Measurements from ENCODE around the gene WLS. TPM values are rescaled to one million over a fixed set of nuclear protein-coding genes. Genes with fewer than 3 reads are reported as not detected.
A peak's percentile ranks its signal among the peaks of the same experiment; 100 is the strongest.

The WLS gene
- total and polyA plus RNA-seq, 4 experiments from 2014 or later = not detected

DNA sequence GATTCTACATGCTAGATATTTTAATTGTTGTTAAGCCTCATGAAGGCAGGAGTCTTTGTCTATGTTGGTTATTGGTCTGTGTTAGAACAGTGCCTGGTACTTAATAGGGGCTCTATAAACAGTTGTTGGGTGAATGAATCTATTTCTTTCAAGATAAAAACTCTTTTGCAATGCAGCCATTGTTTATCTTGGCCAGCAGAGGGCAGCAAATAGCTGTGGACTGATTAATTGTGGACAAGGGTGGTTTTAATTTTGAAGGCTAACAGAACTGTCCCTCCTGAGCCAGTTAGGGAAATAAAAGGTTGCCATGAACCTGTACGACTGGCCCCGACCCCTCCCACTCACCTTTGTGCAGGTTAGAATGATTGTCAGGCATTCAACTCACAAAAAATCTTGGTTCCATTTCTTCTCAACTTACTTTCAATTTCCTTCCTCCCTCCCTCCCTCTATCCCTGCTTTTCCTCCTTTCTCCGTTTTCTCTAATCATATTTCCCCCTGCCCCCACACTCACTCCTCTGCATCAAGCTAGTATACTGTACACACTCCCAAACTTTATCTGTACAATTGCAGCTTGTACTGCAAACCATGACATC is 115.6 kb downstream of the WLS start:
- POLR2A ChIA-PET (ENCODE audit: partially characterized antibody) = no interaction called here
- H3K4me3 ChIP-seq (ENCODE audit: low read length in 2 of 2) = no peak overlapping the region
- CTCF ChIA-PET (ENCODE audit: partially characterized antibody) = interaction anchor here (0.8 to 3.9 kb wide), 16 partner anchors 9 to 1622 kb away, joined by 3 to 42 read pairs (median 4); no protein-coding TSS in a partner anchor

DNA sequence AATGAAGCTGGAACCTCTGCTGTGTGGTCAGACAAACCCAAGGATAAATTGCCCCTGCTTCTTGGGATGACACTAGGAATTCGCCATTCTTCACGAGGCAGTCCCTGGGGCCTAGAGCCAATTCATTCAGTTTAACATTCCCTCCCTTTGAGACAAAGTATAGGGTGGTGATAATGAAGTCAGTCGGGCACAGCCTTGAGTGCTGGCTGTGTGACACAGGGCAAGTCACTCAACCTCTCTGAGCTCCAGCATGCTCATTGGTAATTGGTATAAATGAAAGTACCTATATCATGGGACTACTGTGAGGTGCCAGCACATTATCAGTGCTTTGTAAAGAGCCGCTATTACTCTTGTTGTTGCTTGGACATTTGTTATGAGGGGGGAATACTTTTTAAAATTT is 117.0 kb downstream of the WLS start:
- Histone ChIP-seq H3K27me3 (ENCODE audit: insufficient read depth, low read length) (no peaks in the 10 kb centered on the region), H3K36me3 (ENCODE audit: insufficient read depth, low read length) (no peaks in the 10 kb centered on the region), H3K27ac (ENCODE audit: low read depth, low read length) (no peak overlapping the region), H3K4me3 (ENCODE audit: low read length in 2 of 2) (no peak overlapping the region), H3K4me1 (ENCODE audit: insufficient read depth, low read length) (no peaks in the 10 kb centered on the region), H3K9me3 (ENCODE audit: control insufficient read depth in 1 of 2, low read length in 2 of 2) (no peaks in the 10 kb centered on the region)
- H3K4me1 Mint-ChIP-seq = peaks cover 3 to 9% (median 5%) of the 10 kb centered on the region in 4 donors
- intact Hi-C loops (cut with micrococcal nuclease) = no loop called here
- DNase-seq = no peak
- H3K9me3 Mint-ChIP-seq = no peaks in the 10 kb centered on the region
- H3K36me3 Mint-ChIP-seq = no peaks in the 10 kb centered on the region
- no peak overlapping the region for H3K27ac Mint-ChIP-seq
- H3K4me3 Mint-ChIP-seq = no peak overlapping the region
- CTCF ChIA-PET (ENCODE audit: partially characterized antibody) = interaction anchor here (1.1 to 3.9 kb wide), 5 partner anchors 8 to 77 kb away, joined by 3 to 42 read pairs (median 4); no protein-coding TSS in a partner anchor
- POLR2A ChIA-PET (ENCODE audit: partially characterized antibody) = no interaction called here
- peaks cover 0 to 9% of the 10 kb centered on the region in 2 donors for H3K27me3 Mint-ChIP-seq

More for the DNA sequence above, 115.6 kb downstream of the WLS start:
- no peaks in the 10 kb centered on the region for H3K36me3 Mint-ChIP-seq
- no peak overlapping the region for H3K27ac ChIP-seq (ENCODE audit: low read depth, low read length)
- H3K9me3 ChIP-seq (ENCODE audit: control insufficient read depth in 1 of 2, low read length in 2 of 2) = no peaks in the 10 kb centered on the region
- peak in 4 of 5 donors; percentile 13 to 21 (median 18) for DNase-seq
- peaks cover 0 to 5% of the 10 kb centered on the region in 2 donors for H3K27me3 Mint-ChIP-seq
- H3K27ac Mint-ChIP-seq = peak overlapping the region in 1 of 7 donors; percentile 33
- no peaks in the 10 kb centered on the region for H3K4me1 ChIP-seq (ENCODE audit: insufficient read depth, low read length)
- H3K4me3 Mint-ChIP-seq = peak overlapping the region in 6 of 8 donors; percentile 6 to 64 (median 58)
- no peaks in the 10 kb centered on the region for H3K9me3 Mint-ChIP-seq
- intact Hi-C loops (cut with micrococcal nuclease) = no loop called here
- no peaks in the 10 kb centered on the region for H3K27me3 ChIP-seq (ENCODE audit: insufficient read depth, low read length)
- no peaks in the 10 kb centered on the region for H3K36me3 ChIP-seq (ENCODE audit: insufficient read depth, low read length)
- peaks cover 3 to 9% (median 5%) of the 10 kb centered on the region in 4 donors for H3K4me1 Mint-ChIP-seq

DNA sequence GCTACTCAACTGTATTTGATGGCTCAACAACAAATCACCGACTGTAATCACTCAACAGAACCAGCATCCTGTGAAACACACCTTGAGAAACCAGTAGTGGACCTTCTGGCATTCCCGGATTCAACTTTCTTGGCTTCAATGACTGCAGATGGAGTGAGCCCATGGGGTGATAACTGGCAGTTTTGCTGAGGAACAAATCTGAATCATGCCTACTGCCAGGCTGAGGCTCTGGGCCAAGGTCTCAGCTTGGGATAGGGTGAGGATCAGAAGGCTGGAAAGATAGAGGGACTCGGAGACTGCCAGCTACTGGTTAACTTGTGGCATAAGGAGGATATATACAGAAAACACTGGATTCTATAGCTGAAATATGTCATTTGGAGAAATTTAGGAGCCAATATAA is 118.4 kb downstream of the WLS start:
- DNase-seq = no peak
- POLR2A ChIA-PET (ENCODE audit: partially characterized antibody) = no interaction called here
- Histone ChIP-seq H3K4me1 (ENCODE audit: insufficient read depth, low read length) (no peaks in the 10 kb centered on the region), H3K27me3 (ENCODE audit: insufficient read depth, low read length) (no peaks in the 10 kb centered on the region), H3K36me3 (ENCODE audit: insufficient read depth, low read length) (no peaks in the 10 kb centered on the region), H3K27ac (ENCODE audit: low read depth, low read length) (no peak overlapping the region), H3K4me3 (ENCODE audit: low read length in 2 of 2) (no peak overlapping the region), H3K9me3 (ENCODE audit: control insufficient read depth in 1 of 2, low read length in 2 of 2) (no peaks in the 10 kb centered on the region)
- intact Hi-C loops (cut with micrococcal nuclease) = no loop called here
- H3K4me3 Mint-ChIP-seq = no peak overlapping the region
- no peak overlapping the region for H3K27ac Mint-ChIP-seq
- H3K4me1 Mint-ChIP-seq = peaks cover 3 to 9% (median 5%) of the 10 kb centered on the region in 4 donors
- peaks cover 0 to 9% of the 10 kb centered on the region in 2 donors for H3K27me3 Mint-ChIP-seq
- H3K36me3 Mint-ChIP-seq = no peaks in the 10 kb centered on the region
- H3K9me3 Mint-ChIP-seq = peaks cover 0 to 2% (median 0%) of the 10 kb centered on the region in 8 donors
- CTCF ChIA-PET (ENCODE audit: partially characterized antibody) = interaction anchor here (0.9 to 1.3 kb wide), 2 partner anchors 16 to 28 kb away, joined by 3 read pairs; no protein-coding TSS in a partner anchor

GRCh38 chr1:68112835-68113243 is 119.5 kb downstream of the WLS start:
- no peaks in the 10 kb centered on the region for H3K36me3 ChIP-seq (ENCODE audit: insufficient read depth, low read length)
- CTCF ChIA-PET (ENCODE audit: partially characterized antibody) = no interaction called here
- no peak overlapping the region for H3K27ac Mint-ChIP-seq
- no peak overlapping the region for H3K4me3 ChIP-seq (ENCODE audit: low read length in 2 of 2)
- no peak for DNase-seq
- no peaks in the 10 kb centered on the region for H3K36me3 Mint-ChIP-seq
- H3K4me1 Mint-ChIP-seq = peaks cover 3 to 9% (median 5%) of the 10 kb centered on the region in 4 donors
- intact Hi-C loops (cut with micrococcal nuclease) = no loop called here
- H3K4me1 ChIP-seq (ENCODE audit: insufficient read depth, low read length) = no peaks in the 10 kb centered on the region
- H3K9me3 Mint-ChIP-seq = peaks cover 0 to 2% (median 0%) of the 10 kb centered on the region in 8 donors
- POLR2A ChIA-PET (ENCODE audit: partially characterized antibody) = no interaction called here
- H3K27me3 ChIP-seq (ENCODE audit: insufficient read depth, low read length) = no peaks in the 10 kb centered on the region
- no peaks in the 10 kb centered on the region for H3K9me3 ChIP-seq (ENCODE audit: control insufficient read depth in 1 of 2, low read length in 2 of 2)
- no peak overlapping the region for H3K4me3 Mint-ChIP-seq
- H3K27ac ChIP-seq (ENCODE audit: low read depth, low read length) = no peak overlapping the region
- H3K27me3 Mint-ChIP-seq = peaks cover 0 to 9% of the 10 kb centered on the region in 2 donors

DNA sequence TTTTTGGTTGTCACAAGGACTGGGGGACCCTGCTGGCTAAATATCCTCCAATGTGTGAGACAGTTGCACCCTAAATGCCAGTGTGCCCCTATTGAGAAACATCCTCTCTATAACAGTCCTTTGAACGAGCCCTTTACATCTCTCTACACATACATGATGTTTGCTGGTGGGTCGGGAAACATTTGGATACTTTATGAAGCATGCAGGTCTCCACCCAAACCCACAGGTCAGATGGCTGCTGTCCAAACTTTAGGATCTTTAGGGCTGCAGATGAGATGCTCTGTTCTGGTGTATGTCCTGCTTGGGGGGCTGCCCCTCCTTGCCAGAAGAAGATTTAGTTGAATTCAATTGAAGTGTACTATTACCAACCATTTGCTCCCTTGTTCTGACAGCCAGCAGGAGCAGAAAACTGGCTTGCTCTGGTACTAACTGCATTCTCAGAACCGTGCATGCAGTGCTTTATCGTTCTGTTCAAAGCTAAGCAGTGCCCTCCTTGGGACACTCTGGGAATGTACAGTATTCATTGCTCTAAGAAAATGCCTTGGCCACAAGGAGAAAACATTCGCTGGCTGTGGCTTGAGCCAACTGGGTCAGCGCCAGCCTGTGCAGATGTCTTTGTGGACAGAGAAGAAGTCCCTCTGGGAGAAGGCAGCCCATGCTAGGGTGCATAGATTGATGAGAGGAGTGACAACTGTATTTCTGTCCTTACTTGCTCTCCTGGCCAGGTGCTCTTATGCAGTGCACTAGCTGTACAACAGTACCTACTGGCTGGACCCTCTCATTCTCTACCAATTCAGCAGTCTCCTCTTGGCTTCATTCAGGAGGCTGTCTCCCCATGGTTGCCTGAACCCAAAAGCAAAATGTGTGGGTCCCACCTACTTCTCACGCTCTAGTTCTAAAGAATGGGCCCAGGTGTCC is 120.5 kb downstream of the WLS start:
- POLR2A ChIA-PET (ENCODE audit: partially characterized antibody) = no interaction called here
- Histone ChIP-seq H3K36me3 (ENCODE audit: insufficient read depth, low read length) (no peaks in the 10 kb centered on the region), H3K4me3 (ENCODE audit: low read length in 2 of 2) (no peak overlapping the region), H3K27ac (ENCODE audit: low read depth, low read length) (no peak overlapping the region), H3K9me3 (ENCODE audit: control insufficient read depth in 1 of 2, low read length in 2 of 2) (no peaks in the 10 kb centered on the region), H3K4me1 (ENCODE audit: insufficient read depth, low read length) (no peaks in the 10 kb centered on the region), H3K27me3 (ENCODE audit: insufficient read depth, low read length) (no peaks in the 10 kb centered on the region)
- DNase-seq = no peak
- CTCF ChIA-PET (ENCODE audit: partially characterized antibody) = no interaction called here
- Mint-ChIP-seq H3K36me3 (no peaks in the 10 kb centered on the region), H3K4me3 (no peak overlapping the region), H3K4me1 (peaks cover 0 to 4% (median 1%) of the 10 kb centered on the region in 4 donors), H3K9me3 (peaks cover 0 to 2% (median 0%) of the 10 kb centered on the region in 8 donors), H3K27me3 (peaks cover 0 to 7% of the 10 kb centered on the region in 2 donors), H3K27ac (no peak overlapping the region)
- intact Hi-C loops (cut with micrococcal nuclease) = no loop called here

GRCh38 chr1:68107771-68108170 is 124.6 kb downstream of the WLS start:
- Histone ChIP-seq H3K36me3 (ENCODE audit: insufficient read depth, low read length) (no peaks in the 10 kb centered on the region), H3K4me1 (ENCODE audit: insufficient read depth, low read length) (no peaks in the 10 kb centered on the region), H3K27me3 (ENCODE audit: insufficient read depth, low read length) (no peaks in the 10 kb centered on the region), H3K9me3 (ENCODE audit: control insufficient read depth in 1 of 2, low read length in 2 of 2) (no peaks in the 10 kb centered on the region), H3K4me3 (ENCODE audit: low read length in 2 of 2) (no peak overlapping the region), H3K27ac (ENCODE audit: low read depth, low read length) (no peak overlapping the region)
- H3K27me3 Mint-ChIP-seq = peaks cover 5 to 9% of the 10 kb centered on the region in 2 donors
- no peak overlapping the region for H3K27ac Mint-ChIP-seq
- DNase-seq = no peak
- H3K4me1 Mint-ChIP-seq = no peaks in the 10 kb centered on the region
- H3K4me3 Mint-ChIP-seq = no peak overlapping the region
- ChIA-PET POLR2A (ENCODE audit: partially characterized antibody) (no interaction called here), CTCF (ENCODE audit: partially characterized antibody) (interaction anchor here (1.4 to 3.2 kb wide), 3 partner anchors 10 to 12 kb away, joined by 4 to 42 read pairs (median 4); no protein-coding TSS in a partner anchor)
- intact Hi-C loops (cut with micrococcal nuclease) = no loop called here
- no peaks in the 10 kb centered on the region for H3K36me3 Mint-ChIP-seq
- H3K9me3 Mint-ChIP-seq = peaks cover 0 to 2% (median 0%) of the 10 kb centered on the region in 8 donors

DNA sequence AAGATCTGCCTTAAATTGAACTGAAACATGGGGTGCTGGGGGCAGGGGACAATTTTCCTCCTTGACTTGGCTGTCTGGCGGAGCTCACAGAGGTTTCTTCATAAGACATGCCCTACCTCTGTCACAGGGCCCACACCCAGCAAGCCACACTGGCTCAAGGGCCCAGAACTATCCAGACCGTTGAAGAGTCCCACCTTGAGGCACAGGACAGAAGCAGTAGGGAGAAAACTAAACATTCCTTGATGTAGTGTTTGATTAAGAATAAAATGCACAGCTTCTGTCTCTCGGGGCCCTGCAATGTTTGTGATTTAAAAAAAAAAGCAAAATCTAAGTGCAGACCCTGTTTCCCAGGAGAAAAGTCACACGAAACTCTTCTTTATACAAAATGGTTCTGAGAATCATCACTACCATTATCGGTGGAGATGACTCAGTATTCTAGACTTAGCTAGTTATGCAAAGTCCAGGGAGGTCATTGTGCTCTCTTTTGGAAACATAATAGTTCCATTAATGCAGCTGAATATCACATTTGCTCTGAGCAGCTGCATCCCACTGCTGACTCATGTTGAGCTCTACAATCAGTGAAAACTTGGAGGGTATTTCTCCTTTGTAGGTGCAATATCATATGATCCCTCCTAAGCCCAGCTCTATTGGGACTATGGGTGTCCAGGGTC is 128.3 kb downstream of the WLS start:
- H3K27me3 ChIP-seq (ENCODE audit: insufficient read depth, low read length) = no peaks in the 10 kb centered on the region
- CTCF ChIA-PET (ENCODE audit: partially characterized antibody) = interaction anchor here (1.1 to 1.2 kb wide), 3 partner anchors 11 to 13 kb away, joined by 4 to 6 read pairs (median 4); no protein-coding TSS in a partner anchor
- H3K36me3 ChIP-seq (ENCODE audit: insufficient read depth, low read length) = no peaks in the 10 kb centered on the region
- H3K4me3 ChIP-seq (ENCODE audit: low read length in 2 of 2) = no peak overlapping the region
- peaks cover 12 to 13% of the 10 kb centered on the region in 2 donors for H3K27me3 Mint-ChIP-seq
- no peak overlapping the region for H3K4me3 Mint-ChIP-seq
- DNase-seq = no peak
- H3K4me1 Mint-ChIP-seq = no peaks in the 10 kb centered on the region
- H3K9me3 Mint-ChIP-seq = no peaks in the 10 kb centered on the region
- H3K27ac ChIP-seq (ENCODE audit: low read depth, low read length) = no peak overlapping the region
- POLR2A ChIA-PET (ENCODE audit: partially characterized antibody) = no interaction called here
- no peaks in the 10 kb centered on the region for H3K9me3 ChIP-seq (ENCODE audit: control insufficient read depth in 1 of 2, low read length in 2 of 2)
- no peaks in the 10 kb centered on the region for H3K4me1 ChIP-seq (ENCODE audit: insufficient read depth, low read length)
- H3K36me3 Mint-ChIP-seq = no peaks in the 10 kb centered on the region
- H3K27ac Mint-ChIP-seq = no peak overlapping the region
- intact Hi-C loops (cut with micrococcal nuclease) = no loop called here

All from CD4-positive, alpha-beta memory T cell (primary cell).